Left lobe of liver (tissue), 2 donors: Measurements from ENCODE around the gene TSPAN12. TPM values are rescaled to one million over a fixed set of nuclear protein-coding genes. Genes with fewer than 3 reads are reported as not detected.
"Not testable (repeated sequence)": the region's sequence is repeated elsewhere in the genome, so short reads cannot be mapped to it uniquely, and the experiment has no call there.

Source experiments
- ATAC-seq: fragments of 200-7000 bp; cut with Tn5 transposase; one replicate; pipeline ENCODE4 v1.9.1; 2020; ENCODE audit warnings: mild to moderate bottlenecking, moderate library complexity
- DNase-seq: peaks from one replicate; pipeline ENCODE4 v3.0.0-alpha.2; 2020; ENCODE audit warnings: low spot score
- total RNA-seq: library from RNA; stranded (reverse); gene quantifications from one replicate; pipeline ENCODE4 v1.2.1, GENCODE V29; 2021
- donor health status: DM: no; HTN: no; CAD: no; lungs with moderate emphysema.
- donor health status: DM: no; HTN: yes; CAD: no.

The TSPAN12 gene
- total RNA-seq, 1 donor from 2014 or later, result 15.1 TPM

DNA sequence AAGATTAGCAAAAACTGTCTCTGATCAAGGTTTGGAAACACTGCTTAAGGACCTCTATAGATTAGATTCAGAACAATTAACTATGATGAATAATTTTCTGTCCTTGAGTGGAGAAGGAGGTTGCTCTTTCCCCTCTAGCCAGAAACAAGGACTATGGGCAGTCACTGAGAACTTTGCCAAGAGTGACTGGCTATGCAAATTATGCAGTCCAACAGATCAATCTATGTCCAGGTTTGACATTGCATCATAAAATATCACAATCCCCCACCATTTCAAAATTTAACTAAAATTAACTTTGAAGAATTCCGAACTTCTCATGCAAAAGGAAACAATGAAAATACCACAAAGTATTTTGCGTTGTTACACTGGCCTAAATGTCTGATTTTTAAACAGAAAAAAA is 50.6 kb downstream of the TSPAN12 start:
- no peak for DNase-seq
- ATAC-seq, result peak; percentile 89

GRCh38 chr7:120806669-120807068 is 51.3 kb downstream of the TSPAN12 start:
- DNase-seq, result no peak

DNA sequence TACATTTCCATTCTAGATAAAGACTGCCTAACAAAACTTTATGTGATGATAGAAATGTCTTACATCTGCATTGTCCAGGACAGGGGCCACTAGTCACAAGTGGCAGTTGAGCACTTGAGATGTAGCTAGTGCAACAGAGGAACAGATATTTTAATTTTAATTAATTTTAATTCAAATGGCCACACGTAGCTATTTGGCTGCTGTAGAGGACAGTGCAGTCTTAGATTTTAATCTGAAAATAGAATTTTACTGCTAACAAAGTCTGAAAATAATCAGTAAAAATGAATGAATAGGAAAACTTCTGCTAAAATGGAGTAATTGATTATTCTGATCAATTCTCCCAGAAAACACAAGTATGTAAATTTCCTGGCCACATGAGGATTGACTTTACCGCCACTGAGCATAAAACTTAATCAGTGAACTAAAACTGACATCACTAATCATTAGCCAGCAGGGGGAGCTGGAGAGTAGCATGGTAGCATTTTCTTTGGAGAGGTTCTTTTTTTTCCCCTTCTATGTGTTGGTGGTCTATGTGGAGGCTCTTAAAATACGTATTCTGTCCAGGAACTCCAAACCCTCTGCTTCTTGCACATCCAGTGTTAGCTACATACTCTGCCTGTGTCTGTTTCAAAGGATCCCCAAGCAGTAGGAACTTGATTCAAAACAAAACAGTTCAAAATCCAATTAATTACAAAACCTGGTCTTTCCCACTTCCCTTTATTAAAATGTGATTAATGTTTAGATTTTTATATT is 52.1 kb downstream of the TSPAN12 start:
- ATAC-seq, result peak; percentile 92
- DNase-seq, result peak; percentile 53

More at GRCh38 chr7:120806669-120807068, 51.3 kb downstream of the TSPAN12 start:
- no peak for ATAC-seq

GRCh38 chr7:120802751-120803150 is 55.2 kb downstream of the TSPAN12 start:
- no peak for DNase-seq
- ATAC-seq, result no peak

- no peak for DNase-seq
These were observed 58.0 kb downstream of the TSPAN12 start for GRCh38 chr7:120799813-120800475.

DNA sequence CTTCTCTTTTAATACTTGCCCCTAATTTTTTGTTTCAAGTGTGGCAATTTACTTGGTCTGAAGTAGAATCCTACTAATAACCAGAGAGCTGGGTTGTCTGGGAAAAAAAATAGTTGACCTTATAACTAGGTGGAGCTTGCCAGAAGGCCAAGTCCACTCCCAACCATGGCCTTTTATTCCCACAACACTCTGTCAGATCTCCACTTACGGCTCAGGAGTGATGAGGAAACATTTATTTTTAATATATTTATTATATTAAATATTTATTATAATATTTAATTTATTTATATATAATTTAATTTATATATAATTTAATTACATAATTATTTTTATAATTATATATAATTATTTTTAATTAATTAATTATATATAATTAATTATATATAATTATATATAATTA is 58.8 kb downstream of the TSPAN12 start:
- ATAC-seq (no peak), DNase-seq (no peak)

More at GRCh38 chr7:120799813-120800475, 58.0 kb downstream of the TSPAN12 start:
- no peak for ATAC-seq

GRCh38 chr7:120797026-120797645 is 60.8 kb downstream of the TSPAN12 start:
- ATAC-seq (no peak), DNase-seq (no peak)

- ATAC-seq (no peak), DNase-seq (no peak)
These were observed 63.7 kb downstream of the TSPAN12 start for GRCh38 chr7:120794106-120794729.

DNA sequence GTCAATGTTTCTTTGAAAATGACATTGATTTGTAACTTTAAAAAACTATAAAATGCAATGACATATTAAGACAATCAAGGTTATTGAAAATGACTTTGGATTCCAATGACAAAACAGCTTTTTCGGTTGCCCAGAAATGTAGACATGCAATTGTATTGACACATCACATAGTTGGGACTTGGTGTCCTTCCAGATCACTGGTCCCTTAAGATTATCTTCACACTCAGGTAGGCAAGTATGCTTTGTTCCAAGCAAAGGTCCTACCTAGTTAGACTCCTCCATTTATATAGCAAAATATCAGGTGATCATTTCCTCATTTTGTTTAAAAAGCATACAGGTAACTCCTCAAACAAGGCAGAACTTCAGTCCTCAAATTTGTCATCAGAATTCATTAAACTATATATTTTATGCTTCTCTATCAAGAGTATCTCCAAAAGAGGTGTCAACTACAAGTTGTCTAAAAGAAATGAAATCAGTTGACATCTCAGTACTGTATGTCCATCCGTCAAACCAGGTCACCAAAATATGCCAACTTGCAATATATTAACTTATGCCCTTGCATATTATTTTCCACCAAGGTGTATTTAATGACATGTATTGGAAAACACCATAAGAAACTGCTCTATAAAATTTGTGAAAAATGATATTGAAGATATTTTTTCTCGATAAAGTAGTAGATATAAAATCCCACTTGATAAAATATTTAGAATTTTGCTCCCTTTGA is 64.6 kb downstream of the TSPAN12 start:
- peak; percentile 26 for ATAC-seq
- DNase-seq, result no peak

DNA sequence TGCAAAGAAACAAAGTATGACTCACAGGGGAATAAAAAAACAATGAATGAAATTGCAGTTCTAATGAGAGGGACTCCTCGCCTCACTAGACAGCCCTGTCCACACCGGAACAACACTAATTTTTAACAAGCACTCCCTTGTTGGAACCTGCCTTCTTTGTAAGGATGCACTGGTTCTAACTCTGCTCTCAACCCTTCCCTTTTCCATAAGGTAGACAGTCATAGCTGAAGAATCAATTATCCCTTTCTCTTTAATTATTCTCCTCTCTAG is 65.1 kb downstream of the TSPAN12 start:
- ATAC-seq (no peak), DNase-seq (no peak)

DNA sequence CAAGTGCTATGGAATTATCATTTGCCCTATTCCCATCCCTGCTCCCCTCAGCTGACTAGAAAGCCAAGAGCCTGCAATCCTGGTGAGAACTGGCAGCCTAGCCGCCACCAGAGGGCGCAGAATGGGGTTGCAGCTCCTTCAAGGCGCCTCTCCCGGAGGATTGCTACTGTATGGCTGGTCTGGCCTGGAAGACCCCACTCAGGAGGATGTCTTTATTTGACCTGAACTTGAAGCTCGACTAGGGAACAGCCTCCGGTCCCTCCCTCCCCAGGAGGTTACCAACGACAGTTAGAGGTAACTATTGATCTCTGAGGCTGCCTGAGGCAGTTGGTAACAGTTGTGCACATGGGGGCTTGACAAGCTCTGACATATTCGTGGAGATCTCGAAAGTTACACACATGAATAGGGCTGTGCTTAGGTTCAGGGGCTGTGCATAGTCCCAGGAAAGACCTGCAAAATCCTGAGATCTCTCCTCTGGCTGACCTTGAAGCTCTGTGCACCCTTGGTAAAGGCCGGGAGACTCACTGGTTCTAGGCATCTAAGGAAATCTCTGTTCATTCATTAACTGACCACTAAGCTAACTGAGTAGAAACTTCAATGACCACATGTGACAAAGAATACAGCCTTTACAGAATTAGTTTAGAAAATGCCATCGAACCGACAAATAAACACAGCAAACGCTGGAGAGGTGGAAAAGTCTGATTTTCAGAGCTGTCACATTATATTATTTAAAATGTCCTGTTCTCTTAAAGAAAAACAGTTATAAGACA is 65.7 kb downstream of the TSPAN12 start:
- ATAC-seq (peak; percentile 99), DNase-seq (peak; percentile 73)

DNA sequence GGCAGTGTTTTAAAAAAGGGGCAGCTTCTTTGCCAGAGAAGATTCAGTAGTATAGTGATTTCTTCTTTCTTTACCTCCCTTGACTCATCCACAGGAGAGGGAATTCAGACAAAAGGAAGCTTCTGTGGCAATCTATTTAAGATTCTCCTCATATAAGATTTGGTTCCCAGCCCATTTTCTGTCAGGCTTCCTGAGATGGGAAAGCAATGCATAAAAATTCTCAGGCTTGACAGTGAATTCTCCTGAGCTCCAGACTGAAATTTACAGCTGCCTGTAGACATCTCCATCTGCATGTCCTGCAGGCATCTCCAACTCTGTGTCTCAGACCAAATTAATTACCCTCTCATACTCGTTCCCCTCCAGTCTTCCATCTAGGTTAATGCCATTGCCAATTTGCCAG is 72.8 kb downstream of the TSPAN12 start:
- ATAC-seq (no peak), DNase-seq (no peak)

DNA sequence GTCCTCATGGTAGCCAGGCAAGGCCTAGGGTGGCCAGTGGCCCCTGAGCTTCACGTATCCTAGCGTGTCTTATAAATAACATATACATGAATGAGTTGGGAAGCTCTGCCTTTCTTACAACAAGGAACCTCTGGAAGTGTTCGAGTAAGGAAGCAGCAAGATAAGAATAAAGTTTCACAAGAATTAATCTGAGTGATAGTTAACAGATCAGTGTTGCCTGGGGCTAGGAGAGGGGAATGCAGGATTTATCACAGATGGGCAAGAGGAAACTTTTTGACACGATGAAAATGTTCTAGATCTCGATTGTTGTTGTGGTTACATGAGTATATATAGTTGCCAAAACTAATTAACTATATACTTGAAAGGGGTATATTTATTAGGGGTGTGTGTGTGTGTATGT is 74.2 kb downstream of the TSPAN12 start:
- no peak for ATAC-seq
- DNase-seq, result no peak

GRCh38 chr7:120783273-120783672 is 74.7 kb downstream of the TSPAN12 start:
- ATAC-seq, result no peak

GRCh38 chr7:120781924-120782323 is 76.0 kb downstream of the TSPAN12 start:
- not testable (repeated sequence) for ATAC-seq

More at GRCh38 chr7:120783273-120783672, 74.7 kb downstream of the TSPAN12 start:
- DNase-seq, result no peak

GRCh38 chr7:120780938-120781337 is 77.0 kb downstream of the TSPAN12 start:
- no peak for ATAC-seq

More at GRCh38 chr7:120781924-120782323, 76.0 kb downstream of the TSPAN12 start:
- not testable (repeated sequence) for DNase-seq

DNA sequence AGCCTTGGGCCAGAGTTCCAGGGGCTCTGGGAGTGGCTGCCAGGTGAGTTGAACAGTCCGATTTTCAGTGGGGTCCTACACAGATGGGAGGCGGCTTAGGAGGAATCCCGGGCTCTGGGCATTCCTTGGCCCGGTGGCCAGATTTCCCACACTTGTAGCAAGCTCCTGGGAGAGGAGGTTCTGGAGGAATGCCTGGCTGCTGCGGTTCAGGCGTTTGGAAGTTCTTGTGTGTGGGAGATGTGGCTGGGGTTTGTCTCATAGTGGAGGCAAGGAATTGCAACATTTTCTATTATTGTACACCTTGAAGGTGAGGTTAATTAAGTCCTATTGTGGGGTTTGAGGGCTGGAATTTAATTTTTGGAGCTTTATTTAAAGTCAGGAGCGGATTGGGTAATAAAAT is 77.5 kb downstream of the TSPAN12 start:
- DNase-seq, ATAC-seq: not testable (repeated sequence)

More at GRCh38 chr7:120780938-120781337, 77.0 kb downstream of the TSPAN12 start:
- DNase-seq, result no peak

DNA sequence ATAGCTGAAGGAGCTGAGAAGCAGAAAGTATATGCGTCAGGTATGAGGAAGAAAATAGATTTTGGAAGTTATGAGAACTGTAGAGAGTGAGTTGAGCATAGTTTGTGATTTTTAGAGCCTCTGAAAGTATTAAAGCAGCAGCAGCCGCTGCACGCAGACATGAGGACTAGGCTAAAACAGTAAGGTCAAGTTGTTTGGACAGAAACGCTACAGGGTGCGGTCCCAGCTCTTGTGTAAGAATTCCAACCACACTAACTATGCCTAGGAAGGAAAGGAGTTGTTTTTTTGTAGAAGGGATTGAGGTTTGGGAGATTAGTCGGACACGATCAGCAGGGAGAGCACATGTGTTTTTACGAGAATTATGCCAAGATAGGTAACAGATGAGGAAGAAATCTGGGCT is 78.9 kb downstream of the TSPAN12 start:
- ATAC-seq, DNase-seq: not testable (repeated sequence)

- ATAC-seq, result no peak
- DNase-seq, result no peak
These were observed 82.2 kb downstream of the TSPAN12 start for GRCh38 chr7:120775755-120776154.

DNA sequence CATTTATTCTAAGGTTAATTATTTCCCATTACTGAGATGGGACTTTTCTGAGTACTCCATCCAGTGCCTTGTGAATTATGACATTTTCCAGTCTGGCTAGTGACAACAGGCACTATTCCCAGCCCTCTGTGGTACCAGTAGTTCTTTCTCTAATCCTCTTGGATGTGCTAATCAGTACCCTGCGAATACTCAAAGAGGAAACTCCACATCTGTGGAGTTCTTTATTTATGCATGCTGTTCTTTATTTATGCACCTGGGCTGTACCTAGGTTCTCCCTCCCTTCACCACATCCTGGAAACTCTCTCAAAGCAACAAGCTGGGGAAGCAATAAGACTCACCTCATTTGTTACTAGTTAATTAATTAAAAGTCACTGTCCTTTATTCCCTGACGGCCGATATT is 83.5 kb downstream of the TSPAN12 start:
- no peak for ATAC-seq

More for the DNA sequence above, 83.5 kb downstream of the TSPAN12 start:
- no peak for DNase-seq
